Measurements from ENCODE around the gene ATP6V1G2. TPM values are rescaled to one million over a fixed set of nuclear protein-coding genes. Genes with fewer than 3 reads are reported as not detected.

The ATP6V1G2 gene

Small RNA genes within 50 kb of the gene (small RNA-seq; reads per million reads assigned to genes)
- gene AL663061.1 (ENCODE audit: insufficient read depth), result not detected
- not detected for gene RF00019 (ENCODE audit: insufficient read depth)
- gene SNORD117 (ENCODE audit: insufficient read depth), result 96.0 reads per million, percentile 96 among the genes with 10 or more reads in this experiment
- not detected for gene SNORD84 (ENCODE audit: insufficient read depth)

Data from mesendoderm (in vitro differentiated cells).